Measurements from ENCODE around the gene SMTN.

DNA sequence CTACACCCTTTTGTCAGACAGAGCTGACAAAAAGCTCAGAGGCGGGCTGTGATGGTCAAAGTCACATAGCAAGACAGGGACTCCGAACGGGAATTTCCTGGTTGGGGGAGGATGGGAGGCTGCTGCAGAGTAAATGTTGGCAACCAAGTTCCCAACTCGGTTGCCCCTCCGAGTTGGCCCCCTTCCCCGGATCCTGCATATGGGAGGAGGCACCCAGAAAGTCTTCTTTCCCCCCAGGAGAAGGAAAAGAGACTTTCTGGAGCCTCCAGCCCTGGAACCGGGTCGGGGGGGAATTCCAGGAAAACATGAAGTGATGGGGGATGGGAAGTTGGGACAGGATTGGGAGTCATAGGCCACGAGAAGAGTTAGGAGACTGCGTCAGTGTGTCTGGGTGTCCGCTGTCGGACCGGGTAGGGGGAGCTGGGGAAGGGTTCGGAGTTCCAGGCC, 25.6 kb downstream of the SMTN start:
- TF ChIP-seq IKZF1 (conservative IDR thresholded peaks at IDR 0.05): no peak
- TF ChIP-seq, protein P1, sequence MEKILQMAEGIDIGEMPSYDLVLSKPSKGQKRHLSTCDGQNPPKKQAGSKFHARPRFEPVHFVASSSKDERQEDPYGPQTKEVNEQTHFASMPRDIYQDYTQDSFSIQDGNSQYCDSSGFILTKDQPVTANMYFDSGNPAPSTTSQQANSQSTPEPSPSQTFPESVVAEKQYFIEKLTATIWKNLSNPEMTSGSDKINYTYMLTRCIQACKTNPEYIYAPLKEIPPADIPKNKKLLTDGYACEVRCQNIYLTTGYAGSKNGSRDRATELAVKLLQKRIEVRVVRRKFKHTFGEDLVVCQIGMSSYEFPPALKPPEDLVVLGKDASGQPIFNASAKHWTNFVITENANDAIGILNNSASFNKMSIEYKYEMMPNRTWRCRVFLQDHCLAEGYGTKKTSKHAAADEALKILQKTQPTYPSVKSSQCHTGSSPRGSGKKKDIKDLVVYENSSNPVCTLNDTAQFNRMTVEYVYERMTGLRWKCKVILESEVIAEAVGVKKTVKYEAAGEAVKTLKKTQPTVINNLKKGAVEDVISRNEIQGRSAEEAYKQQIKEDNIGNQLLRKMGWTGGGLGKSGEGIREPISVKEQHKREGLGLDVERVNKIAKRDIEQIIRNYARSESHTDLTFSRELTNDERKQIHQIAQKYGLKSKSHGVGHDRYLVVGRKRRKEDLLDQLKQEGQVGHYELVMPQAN (conservative IDR thresholded peaks at IDR 0.05): no peak
- TF ChIP-seq SUZ12 (IDR thresholded peaks at IDR 0.05; ENCODE audit: unreplicated experiment): no peak
- no peak for TF ChIP-seq YY1 (IDR thresholded peaks at IDR 0.05; ENCODE audit: low read depth, low read length)
- TF ChIP-seq ZNF274 (IDR thresholded peaks at IDR 0.05; ENCODE audit: insufficient read depth, insufficient read length): no peak
- TF ChIP-seq CHD1 (IDR thresholded peaks at IDR 0.05; ENCODE audit: low read depth, low read length): no peak
- TF ChIP-seq, protein P2, sequence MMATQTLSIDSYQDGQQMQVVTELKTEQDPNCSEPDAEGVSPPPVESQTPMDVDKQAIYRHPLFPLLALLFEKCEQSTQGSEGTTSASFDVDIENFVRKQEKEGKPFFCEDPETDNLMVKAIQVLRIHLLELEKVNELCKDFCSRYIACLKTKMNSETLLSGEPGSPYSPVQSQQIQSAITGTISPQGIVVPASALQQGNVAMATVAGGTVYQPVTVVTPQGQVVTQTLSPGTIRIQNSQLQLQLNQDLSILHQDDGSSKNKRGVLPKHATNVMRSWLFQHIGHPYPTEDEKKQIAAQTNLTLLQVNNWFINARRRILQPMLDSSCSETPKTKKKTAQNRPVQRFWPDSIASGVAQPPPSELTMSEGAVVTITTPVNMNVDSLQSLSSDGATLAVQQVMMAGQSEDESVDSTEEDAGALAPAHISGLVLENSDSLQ (IDR thresholded peaks at IDR 0.05): no peak
- TF ChIP-seq, protein P3, sequence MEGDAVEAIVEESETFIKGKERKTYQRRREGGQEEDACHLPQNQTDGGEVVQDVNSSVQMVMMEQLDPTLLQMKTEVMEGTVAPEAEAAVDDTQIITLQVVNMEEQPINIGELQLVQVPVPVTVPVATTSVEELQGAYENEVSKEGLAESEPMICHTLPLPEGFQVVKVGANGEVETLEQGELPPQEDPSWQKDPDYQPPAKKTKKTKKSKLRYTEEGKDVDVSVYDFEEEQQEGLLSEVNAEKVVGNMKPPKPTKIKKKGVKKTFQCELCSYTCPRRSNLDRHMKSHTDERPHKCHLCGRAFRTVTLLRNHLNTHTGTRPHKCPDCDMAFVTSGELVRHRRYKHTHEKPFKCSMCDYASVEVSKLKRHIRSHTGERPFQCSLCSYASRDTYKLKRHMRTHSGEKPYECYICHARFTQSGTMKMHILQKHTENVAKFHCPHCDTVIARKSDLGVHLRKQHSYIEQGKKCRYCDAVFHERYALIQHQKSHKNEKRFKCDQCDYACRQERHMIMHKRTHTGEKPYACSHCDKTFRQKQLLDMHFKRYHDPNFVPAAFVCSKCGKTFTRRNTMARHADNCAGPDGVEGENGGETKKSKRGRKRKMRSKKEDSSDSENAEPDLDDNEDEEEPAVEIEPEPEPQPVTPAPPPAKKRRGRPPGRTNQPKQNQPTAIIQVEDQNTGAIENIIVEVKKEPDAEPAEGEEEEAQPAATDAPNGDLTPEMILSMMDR (IDR thresholded peaks at IDR 0.05 in 2 of 3, conservative IDR thresholded peaks at IDR 0.05 in 1 of 3; ENCODE audit: control insufficient read depth in 2 of 3, extremely low read depth in 1 of 3, insufficient read depth in 1 of 3, low read depth in 3 of 3, low read length in 3 of 3): no peak
- no peak for TF ChIP-seq SP1 (IDR thresholded peaks at IDR 0.05; ENCODE audit: low read depth, low read length)
